Fibroblast of the aortic adventitia (primary cell): ENCODE data around the gene C3orf33. TPM values are rescaled to one million over a fixed set of nuclear protein-coding genes. Genes with fewer than 3 reads are reported as not detected.

Source experiments
- DNase-seq: peaks from one replicate; pipeline ENCODE4 v3.0.0-alpha.2; 2010; ENCODE audit warnings: low read depth
- H3K4me3 ChIP-seq: 2 replicates; pipeline ENCODE4 v1.5.1; 2011; ENCODE audit warnings: low read depth, mild to moderate bottlenecking, control low read depth, low read length, moderate library complexity
- CTCF ChIP-seq: IDR thresholded peaks from 2 replicates; pipeline ENCODE4 v1.5.1; 2011; ENCODE audit warnings: mild to moderate bottlenecking, low read length, control low read depth, inconsistent platforms; ENCODE audit not compliant: insufficient read depth
- total RNA-seq: library from RNA; depleted of rRNA; stranded (reverse); fragments of >200 nt; gene quantifications from 2 replicates; pipeline ENCODE4 v1.2.3, GENCODE V29; 2012; ENCODE audit warnings: low replicate concordance

The C3orf33 gene
- total RNA-seq, 1 donor = 2.8 TPM

GRCh38 chr3:155760653-155761052 lies 45.4 kb downstream of the C3orf33 start:
- no peak for TF ChIP-seq CTCF
- no peak overlapping the region for H3K4me3 ChIP-seq
- no peak for DNase-seq

GRCh38 chr3:155757577-155757976 lies 48.5 kb downstream of the C3orf33 start:
- DNase-seq = no peak
- TF ChIP-seq CTCF = no peak
- no peak overlapping the region for H3K4me3 ChIP-seq

GRCh38 chr3:155753038-155753639 lies 52.9 kb downstream of the C3orf33 start:
- DNase-seq = peak; percentile 55
- no peak overlapping the region for H3K4me3 ChIP-seq
- peak; percentile 51 for TF ChIP-seq CTCF

- DNase-seq = no peak
- H3K4me3 ChIP-seq = no peak overlapping the region
- TF ChIP-seq CTCF = no peak
Observed at GRCh38 chr3:155748611-155749365, 57.3 kb downstream of the C3orf33 start.

GRCh38 chr3:155747946-155748290 lies 58.2 kb downstream of the C3orf33 start:
- DNase-seq = no peak
- no peak for TF ChIP-seq CTCF
- no peak overlapping the region for H3K4me3 ChIP-seq

GRCh38 chr3:155747286-155747945 lies 58.7 kb downstream of the C3orf33 start:
- H3K4me3 ChIP-seq = no peak overlapping the region
- DNase-seq = no peak
- TF ChIP-seq CTCF = no peak
